HG02623 (cell line): ENCODE results near the gene ARHGAP26.

Source experiments
- ATAC-seq: cut with Tn5 transposase; IDR thresholded peaks from one replicate; pipeline ENCODE4 v1.9.1; 2021; ENCODE audit warnings: moderate library complexity; ENCODE audit not compliant: unreplicated experiment

The ARHGAP26 gene

DNA sequence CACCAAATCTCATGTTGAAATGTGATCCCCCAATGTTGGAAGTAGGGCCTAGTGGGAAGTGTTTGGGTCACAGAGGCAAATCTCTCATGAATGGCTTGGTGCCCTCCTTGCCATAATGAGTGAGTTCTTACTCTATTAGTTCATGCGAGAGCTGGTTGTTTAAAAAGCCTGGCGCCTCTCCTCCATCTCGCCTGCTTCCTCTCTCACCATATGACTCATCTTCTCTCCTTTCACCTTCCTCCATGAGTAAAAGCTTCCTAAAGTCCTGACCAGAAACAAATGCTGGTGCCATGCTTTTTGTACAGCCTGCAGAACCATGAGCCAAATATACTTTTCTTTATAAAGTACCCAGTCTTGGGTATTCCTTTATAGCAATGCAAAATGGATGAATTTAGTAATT is 20.9 kb upstream of the ARHGAP26 start:
- no peak for ATAC-seq

DNA sequence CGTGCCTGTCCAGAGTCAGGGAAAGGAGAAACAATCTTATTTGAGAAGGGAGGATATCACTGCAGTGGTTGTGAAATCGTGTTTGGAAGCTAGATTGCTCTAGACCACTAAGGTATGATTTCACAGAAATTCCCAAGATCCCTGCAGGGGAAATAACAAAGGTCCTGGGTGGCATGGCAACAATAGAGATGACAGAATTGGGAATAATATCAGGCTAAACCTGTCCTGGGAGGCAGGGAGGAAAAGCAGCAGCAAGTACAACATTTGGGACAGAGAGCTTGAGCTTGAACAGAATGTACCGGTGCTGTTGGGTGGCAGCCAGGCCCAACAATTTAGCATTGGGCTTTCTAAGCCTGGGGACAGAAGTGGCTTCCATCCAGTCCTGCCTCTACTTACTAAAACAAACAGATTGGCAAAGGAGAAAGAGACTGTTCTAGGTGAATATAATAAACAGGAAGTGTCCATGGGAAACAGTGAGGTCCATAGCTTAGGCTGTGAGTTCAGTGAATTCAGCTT is 17.0 kb upstream of the ARHGAP26 start:
- no peak for ATAC-seq

DNA sequence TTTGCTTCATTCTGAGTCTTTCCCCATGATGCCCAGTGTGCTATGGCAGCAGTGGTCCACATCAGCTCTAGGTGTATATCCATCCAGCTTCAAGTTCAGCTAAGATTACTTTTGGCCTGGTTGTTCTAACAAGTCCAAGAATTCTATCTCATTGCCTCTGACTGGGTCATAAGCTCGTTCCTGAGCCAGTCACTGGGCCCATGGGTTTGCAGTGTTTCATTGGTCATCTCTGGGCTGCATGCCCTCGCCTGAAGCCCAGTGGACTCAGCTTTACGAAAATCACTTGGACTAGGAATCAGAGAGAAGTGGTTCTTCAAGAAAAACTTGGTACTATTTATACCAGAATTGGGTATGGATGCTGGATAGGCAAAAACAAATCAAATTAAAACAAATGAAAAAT is 16.1 kb upstream of the ARHGAP26 start:
- no peak for ATAC-seq

DNA sequence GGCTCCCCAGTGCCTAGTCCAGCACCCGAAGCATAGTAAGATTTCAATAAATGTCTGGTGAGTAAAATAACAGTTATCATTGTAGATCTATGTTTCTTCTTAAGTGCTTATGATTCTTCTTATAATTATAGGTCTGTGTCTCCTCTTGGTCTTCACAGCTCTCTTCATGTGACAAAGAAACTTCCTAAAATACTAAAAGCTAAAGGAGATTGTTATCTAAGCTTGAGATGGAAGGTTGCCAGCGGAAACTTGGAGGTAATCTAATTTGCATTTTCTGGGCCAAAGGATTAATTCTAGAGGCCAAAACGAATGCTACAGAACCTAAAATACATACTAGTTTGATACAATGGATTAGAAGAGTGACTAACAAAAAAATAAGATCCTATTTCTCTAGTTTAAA is 13.6 kb upstream of the ARHGAP26 start:
- ATAC-seq = no peak

DNA sequence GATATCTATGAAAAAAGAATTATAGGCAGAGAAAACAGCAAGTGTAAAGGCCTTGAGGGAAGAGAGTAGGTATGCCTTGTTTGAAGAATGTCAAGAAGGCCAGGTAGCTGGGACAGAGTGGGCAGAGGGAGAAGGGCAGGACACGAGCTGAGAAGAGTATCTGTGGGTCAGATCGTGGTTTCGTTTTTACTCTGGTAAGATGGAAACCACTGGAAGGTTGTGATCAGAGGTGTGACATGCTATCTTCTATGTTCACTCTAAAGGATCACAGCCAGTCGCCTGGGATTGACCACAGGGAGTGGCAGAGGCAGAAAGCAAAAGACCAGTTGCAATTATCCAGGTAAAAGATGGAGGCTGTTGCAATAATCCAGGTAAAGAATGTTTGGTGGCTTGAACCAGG is 12.6 kb upstream of the ARHGAP26 start:
- no peak for ATAC-seq

DNA sequence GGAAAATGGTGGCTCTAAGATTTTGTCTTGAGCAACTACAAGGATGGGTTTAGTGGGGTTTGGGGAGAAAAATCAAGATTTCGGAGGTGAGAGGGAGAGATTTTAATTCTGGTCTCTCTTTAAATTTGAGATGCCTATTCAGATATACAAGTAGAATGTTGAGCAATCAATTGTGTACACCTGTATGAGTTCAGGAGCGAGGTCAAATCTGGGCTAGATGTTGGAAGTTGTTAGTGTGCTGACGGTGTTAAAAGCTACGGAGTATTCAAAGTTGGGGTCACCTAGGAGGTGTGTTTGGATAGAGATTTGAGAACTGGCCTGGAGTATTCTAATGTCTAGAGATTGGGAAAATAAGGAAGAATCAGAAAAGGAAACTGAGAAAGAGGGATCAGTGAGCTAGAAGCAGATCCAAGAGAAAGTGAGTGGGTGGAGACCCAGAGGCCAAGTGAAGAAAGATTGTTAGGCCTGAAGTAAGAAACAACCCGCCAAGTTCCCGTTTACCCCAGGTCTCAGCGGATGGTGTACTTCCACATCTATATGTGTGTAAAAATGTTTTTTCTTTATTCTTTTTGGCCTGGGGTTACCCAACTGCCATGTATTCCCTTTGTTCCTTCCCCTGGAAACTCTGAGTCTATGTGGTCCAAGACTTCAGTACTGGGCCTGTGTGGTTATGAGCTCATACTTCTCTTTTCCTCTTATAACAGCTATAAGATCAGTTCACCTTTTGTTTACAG is 11.9 kb upstream of the ARHGAP26 start:
- no peak for ATAC-seq

DNA sequence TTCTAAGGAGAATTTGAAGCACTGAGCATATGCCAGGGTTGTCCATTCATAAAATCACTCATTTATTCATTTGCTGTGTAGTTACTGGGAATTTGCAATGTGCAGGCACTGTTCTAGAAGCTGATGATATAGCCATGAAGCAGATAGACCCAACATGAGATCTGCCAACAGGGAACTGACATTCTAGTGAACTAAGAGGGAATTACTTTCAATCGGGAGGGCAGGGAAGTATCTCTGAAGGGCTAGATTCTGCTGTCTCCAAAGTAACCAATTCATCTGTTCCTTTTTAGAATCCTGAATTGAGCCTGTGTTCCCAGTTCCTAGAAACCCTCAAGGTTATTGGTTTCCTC is 11.4 kb upstream of the ARHGAP26 start:
- ATAC-seq = no peak

DNA sequence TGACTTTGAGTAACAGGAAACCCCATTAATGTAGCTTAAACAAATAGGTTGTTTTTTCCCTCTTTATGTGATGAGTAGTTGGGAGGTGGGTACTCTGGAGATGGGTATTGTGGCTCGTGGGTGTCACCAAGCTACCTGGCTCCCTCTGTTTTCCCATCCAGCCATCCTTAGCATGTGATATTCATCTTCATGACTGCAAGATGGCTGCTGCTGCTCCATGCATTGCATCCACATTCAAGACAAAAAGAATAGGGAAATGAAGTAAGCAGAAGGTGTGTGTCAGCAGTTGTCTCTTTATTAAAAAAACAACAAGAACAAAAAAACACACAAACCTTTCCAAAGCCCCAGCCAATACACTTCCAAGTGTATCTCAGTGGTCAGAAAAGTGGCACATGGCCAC is 6.5 kb upstream of the ARHGAP26 start:
- ATAC-seq = no peak

DNA sequence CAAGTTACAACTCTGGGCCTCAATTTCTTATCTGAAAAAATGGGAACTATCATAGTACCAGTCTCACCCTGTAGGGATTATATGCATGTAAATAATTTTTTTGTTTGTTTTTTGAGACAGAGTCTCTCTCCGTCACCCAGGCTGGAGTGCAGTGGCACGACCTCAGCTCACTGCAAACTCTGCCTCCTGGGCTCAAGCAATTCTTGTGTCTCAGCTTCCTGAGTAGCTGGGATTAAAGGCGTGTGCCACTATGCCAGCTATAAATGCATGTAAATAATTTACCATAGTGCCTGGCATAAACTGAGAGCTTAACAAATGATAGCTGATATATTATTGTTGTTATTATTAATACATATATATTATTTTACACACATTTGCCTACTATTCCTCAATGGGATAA is 3.0 kb upstream of the ARHGAP26 start:
- ATAC-seq = no peak

DNA sequence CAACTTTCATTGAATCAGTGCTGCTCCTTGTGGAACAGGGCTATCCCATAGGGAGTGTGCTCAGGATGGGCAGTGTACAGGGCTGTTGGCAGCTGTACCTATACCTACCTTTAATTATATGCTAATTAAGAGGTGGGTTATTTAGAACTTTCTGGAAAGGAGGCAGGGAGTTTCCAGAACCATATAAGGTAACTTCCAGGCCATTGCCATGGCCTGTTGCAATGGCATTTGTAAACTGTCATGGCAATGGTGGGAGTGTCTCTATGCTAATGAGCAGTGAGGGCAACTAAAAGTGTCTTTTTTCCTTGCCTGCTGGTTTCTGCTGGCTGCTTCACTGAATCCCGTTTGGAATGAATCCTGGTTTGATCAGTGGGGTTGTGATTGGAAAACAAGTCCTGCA is 2.3 kb upstream of the ARHGAP26 start:
- ATAC-seq = no peak

DNA sequence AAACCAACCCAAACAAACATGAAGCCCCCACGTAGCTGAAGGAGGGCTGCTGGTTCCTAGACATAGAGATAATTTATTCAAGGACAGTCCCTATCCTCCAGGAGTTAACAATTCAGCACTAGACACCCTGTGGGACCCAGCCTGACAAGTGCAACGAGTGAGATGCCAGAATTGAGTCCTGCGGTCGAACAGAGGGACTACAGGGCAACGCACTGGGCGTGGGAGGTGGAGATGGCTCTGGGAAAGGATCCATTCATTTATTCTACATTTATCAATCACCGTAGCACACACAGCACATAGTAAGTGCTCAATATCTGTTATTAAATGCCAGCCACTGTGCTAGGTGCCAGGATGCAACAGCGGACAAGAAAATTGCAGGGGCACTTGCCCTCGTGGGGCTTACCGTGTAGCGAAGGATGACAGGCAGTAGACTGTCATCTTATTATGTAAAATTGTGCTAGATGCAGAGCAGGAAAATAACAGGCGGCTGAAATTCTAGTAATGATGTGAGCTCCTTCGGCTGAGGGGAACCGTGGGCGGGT is 855 bp upstream of the ARHGAP26 start:
- ATAC-seq = no peak

DNA sequence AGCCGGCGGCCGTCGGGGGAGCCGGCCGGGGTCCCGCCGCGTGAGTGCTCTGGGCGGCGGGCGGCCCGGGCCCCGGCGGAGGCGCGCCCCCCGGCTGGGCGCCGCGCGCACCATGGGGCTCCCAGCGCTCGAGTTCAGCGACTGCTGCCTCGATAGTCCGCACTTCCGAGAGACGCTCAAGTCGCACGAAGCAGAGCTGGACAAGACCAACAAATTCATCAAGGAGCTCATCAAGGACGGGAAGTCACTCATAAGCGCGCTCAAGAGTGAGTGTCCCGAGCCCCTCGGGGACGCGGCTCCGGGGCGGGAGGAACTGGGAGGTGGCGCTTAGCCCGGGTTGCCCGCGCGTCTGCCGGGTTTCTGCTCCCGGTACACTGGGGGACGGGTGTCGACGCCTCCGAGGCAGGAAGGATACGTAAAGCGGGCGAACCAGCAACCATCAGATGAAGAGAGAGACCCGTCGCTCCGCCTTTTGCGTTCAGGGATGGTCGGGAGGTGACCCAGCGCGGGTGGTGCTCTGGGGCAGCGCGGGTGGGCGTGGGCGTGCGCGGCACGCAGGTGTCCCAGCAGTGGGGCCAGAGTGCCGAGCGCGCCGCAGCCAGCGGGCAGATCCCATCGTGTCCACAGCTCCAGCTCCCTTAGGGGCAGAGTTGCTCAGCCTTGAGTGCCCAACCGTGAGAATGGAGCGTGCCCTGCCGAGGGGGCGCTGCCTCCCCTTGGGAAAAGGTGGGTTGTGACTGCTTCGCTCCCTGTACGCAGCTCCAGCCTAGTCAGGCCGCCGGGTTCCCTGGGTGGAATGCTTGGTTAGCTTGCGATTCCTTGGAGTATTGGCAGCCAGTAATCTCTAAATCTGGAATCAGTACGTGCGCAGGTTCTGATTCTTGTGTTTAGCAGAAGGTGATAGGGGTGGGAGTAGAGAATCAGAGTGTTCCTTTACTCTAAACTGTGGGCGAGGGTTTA is 753 bp downstream of the ARHGAP26 start:
- peak; percentile 23 for ATAC-seq

DNA sequence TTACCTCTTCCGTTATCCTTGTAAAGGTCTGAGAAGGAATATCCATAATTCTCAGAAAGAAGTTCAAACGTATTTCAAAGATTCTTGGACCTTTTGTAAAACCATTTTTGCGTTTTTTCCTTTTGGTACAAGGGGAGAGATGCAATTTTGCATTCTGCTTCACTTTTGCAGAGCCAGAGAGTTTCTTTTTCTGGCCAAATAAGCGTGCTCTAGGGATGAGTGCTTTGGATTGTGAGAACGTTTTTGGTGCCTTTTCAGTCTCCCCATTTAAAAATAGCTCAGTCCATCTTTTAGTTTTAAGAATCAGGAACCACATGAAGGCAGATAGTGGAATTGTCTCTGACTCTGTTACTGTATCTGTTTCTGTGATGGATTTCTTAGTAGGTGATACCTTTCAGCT is 1.5 kb downstream of the ARHGAP26 start:
- ATAC-seq = no peak

DNA sequence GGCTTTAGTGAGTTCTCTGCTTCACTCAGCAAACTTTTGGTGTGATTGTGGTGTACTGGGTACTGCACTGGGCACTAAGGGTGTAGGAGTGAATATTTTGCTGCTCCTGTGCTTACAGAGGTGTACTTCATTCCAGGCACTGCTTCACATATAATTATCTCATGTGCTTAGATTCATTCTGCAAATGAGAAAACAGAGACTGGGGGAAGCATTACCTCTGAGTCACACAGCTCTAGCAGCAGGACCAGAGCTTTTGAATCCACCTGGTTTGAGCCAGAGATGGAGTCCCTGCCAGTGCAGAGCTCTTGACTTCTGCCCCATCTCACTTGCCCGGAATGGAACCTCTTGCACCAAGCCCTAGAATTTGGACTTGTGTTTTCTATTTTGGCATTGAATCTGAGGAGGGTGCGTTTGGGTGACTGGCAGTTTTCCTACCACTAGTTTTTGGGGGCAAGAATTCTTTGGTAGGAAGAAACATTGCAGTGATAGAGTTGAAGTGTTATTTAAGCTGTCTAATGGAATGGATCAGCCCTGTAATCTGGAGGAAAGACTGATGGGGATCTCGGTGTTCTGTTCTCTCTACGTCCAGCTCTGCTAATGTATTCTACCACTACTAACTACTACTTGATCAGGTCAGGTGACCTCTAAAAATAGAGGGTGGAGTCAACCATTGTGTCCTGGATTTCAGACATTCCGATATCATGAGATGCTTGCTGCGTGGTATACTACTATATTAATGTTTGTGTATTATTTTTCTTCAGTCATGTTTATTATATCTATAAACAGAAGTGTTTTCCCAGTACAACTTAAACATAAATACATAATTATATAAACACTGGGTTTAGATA is 2.5 kb downstream of the ARHGAP26 start:
- no peak for ATAC-seq

DNA sequence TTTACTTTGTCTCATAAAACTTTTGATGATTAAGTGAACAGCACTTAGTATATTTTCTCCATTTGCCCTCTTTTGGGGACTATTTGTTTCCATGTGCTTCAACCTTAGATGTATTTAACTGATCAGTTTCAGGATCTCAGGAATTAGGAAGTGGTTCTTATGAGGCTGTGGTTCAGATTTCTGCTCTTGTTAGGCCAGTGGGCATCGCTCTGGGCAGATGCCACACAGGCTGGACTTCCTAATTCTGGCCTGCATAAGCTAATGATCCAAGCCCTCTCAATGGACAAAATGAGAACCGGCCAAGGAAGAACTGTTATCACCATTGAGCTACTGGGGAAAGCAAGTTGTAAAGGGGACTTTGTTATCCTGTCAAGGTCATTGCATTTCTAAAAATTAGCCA is 6.9 kb downstream of the ARHGAP26 start:
- no peak for ATAC-seq

DNA sequence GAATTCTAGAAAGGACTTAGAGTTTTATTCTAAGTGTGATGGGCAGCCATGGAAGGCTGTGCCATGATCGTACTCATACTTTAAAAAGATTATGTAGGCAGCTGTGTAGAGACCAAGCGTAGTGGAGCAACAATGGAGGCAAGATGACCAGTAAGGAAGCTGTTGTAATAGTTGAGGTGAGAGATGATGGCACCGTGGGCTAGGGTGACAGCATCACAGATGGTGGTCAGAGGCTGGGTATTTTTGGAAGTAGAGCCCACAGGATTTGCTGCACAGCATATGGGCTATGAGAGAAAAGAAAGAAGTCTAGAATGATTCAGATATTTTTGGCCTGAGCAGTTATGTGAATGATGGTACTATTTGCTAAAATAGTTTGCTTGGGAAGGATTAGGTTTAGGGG is 7.7 kb downstream of the ARHGAP26 start:
- ATAC-seq = no peak

DNA sequence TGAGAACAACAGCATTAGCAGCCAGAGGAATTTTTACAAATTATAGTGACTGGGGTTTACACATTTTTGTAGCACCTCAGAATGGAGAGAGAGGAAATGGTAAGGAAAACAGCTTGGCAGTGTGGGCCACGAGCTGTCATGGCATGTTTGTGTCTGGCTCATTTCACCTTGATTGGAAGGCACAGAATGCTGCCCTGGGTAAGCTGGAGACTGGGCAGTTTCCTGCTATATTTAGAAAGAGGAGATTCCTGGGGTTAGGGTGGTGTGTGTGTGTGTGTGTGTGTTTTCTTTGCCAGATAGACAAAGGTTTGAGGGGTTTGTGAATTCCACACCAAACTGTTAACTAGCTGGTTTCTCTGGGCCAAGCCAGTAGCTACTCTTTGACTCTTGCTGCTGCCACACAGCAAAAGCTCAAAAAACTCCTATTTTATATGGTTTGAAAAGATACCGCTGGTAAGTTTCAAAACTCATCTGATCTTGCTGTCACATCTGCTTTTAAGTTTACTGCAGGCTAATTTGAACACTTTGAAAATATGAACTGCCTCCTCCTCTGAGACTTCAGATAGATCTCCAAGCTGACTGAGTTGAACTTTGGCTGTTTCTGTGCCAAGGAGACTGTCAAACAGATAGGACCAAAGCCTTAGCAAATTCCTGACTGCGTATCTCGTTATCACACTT is 9.1 kb downstream of the ARHGAP26 start:
- no peak for ATAC-seq

DNA sequence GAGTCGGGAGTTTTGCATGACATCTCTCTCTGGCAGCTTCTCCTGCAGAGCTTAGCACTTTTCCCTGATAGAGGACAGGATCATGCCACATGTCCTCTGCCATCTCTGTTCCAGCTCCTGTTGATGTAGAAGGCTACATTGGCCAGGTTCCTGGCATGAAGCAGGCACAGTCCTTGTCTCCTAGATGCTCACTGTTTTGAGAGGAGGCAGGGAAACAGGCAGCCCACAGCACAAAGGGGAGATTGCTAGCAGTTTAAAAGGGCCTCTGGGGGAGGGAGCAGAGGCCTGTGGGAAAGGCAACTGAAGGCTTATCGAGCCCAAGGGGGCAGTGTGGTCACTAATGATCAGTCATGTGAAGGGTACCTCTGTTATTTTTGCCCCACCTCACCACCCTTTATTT is 10.7 kb downstream of the ARHGAP26 start:
- no peak for ATAC-seq

DNA sequence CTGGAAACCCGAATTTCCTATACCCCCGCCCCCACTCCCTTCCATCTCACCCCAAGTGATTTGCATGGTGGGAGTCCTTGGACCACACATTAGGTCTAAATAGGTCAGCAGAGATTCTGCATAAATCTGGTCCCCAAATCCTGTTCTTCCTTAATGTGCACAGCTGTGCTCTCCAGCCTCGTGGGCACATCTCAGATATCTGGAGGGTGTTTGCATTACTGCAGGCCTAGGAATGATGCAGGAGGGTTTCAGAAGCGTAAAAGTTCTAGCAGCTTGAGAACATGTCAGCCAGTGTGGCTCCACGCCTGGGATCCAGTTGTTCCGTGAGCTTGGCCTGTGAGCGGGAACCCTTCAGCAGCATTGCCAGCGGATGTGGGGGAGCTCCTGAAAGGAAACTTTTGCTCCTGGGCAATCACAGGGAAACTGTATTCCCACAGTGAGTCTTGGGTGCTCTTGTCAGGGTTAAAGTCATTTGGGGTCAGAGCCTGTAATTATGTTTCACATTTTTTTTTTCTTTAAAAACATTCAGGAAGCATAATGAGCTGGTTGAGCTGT is 12.9 kb downstream of the ARHGAP26 start:
- ATAC-seq = no peak
